Ureter (tissue), 1 donor: ENCODE results near the gene CXADR. TPM values are rescaled to one million over a fixed set of nuclear protein-coding genes. Genes with fewer than 3 reads are reported as not detected.
"Not testable (repeated sequence)": the region's sequence is repeated elsewhere in the genome, so short reads cannot be mapped to it uniquely, and the experiment has no call there.

Experiments used
- DNase-seq: peaks from one replicate; pipeline ENCODE4 v3.0.0-alpha.2; 2020; ENCODE audit warnings: low spot score
- total RNA-seq: library from RNA; stranded (reverse); gene quantifications from one replicate; pipeline ENCODE4 v1.2.4, GENCODE V29; 2023
- donor health status: DM: yes; HTN: yes; CAD: no.

CXADR gene
- total RNA-seq, result 80.8 TPM

DNA sequence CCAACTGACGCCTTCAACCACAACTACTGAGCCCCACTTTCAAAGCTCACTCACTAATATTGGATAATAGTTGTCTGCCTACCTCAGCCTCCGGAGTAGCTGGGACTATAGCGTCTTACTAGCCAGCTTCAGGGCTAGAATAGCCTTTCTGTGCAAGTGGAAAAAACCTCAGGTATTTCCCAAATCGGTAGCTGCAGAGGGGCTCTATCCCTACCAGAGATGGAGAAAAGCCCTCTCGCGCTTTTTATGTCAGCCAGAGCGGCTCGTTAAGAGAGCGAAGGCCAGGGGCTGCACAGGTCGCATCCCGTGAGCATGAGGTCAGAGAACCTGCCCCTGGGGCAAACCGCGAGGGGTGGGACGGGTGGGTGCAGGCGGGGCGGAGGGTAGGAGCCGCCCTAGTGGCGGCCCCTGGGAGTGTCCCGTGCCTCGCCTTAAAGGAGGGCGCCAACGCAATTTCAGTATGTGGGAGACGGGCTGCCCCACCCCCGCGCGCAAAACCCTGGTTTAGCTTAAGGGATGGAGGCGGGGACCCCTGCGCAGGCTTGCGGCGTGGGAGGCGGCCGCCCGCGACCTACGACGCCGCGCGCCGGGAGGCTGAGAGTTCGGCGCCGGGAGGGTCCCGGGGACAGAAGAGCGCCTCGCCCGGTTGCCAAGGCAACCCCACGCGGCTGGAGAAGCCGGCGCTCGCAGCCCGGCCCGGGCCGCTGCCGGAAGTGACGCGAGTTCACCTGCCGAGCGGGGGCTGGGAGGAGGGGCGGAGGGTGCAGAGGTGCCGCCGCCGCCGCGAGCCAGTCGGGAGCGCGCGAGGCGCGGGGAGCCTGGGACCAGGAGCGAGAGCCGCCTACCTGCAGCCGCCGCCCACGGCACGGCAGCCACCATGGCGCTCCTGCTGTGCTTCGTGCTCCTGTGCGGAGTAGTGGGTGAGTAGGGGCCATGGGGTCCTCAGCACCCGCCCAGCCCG is at the start of gene CXADR:
TSS of gene CXADR (plus strand) at position 791 of the 961 bp plus-strand sequence. CDS start at position 878, 87 bp downstream.
- peak; percentile 85 for DNase-seq

DNA sequence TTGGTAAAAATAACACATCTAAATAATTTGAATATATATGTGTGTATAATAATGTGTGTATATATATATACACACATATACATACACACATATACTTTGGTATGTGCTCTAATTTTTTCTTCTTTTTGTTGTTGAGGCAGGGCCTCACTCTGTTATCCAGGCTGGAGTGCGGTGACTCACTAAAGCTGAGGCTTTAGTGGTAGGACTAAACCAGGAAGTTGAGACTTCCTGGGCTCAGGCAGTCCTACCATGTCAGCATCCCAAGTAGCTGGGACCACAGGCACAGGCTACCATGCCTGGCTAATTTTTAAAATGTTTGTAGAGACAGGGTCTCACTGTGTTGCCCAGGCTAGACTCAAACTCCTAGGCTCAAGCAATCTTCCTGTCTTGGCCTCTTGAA is 46.7 kb upstream of the CXADR start:
- DNase-seq, result no peak

DNA sequence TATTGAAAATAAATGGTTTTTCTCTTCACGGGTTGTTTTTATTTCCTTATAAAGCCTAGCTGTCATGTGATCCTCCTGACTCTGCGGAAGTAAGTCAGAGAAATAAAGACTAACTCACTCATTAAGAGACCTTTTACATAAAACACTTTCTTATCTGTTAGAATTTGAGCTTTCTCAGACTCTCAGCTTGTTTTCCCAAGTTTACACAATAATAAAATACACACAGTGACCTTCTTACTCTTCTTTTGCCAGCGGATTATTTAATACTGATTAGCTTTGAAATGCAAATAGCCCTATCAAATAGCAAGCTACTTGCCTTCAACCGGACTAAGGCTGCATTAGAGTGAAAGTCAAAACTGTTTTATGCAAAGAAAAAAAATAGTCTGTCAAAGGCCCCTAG is 45.5 kb upstream of the CXADR start:
- no peak for DNase-seq

DNA sequence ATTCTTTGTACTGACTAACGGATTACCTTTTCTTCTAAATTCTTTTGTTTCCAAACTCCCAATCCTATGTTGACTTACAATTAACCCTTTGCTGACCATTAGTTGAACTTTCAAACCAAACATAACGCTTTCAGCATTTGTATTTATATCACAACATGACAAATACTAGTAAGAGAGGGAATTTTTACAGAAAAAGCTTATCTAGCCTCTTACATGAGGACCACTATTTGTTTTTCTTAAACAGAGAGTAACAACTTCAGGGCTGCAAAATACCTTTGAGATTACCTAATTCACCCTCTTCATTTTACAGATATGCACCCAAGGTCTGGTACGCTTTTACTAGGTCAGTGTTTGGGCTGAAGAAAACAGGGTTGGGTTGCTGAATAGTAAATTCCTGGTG is 45.0 kb upstream of the CXADR start:
- DNase-seq, result no peak

DNA sequence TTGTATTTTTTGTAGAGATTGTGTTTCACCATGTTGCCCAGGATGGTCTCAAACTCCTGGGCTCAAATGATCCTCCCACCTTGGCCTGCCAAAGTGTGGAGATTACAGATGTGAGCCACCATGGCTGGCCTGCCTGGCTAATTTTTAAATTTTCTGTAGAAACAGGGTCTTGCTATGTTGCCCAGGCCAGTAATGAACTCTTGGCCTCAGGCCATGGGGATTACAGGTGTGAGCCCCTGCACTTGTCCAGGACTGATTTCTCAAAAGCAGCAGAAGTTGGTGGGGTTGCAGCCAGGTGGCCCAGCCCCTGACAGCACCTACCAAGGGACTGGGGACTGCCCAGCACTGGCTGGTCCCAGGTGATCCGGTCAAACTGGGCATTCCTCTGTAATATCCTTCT is 44.1 kb upstream of the CXADR start:
- DNase-seq, result no peak

DNA sequence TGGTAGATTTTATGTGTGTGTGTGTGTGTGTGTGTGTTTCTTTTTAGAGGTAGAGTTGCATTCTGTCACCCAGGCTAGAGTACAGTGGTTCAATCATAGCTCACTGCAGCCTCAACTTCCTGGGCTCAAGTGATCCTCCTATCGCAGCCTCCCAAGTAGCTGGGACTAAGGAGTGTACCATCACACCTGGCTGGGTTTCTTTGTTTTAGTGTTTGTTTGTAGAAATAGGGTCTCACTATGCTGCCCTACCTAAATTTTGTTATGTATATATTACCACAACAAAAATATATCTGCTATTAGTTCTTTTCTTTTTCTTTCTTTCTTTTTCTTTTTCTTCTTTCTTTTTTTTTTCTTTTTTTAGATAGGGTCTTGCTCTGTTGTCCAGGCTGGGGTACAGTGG is 43.1 kb upstream of the CXADR start:
- DNase-seq, result no peak

DNA sequence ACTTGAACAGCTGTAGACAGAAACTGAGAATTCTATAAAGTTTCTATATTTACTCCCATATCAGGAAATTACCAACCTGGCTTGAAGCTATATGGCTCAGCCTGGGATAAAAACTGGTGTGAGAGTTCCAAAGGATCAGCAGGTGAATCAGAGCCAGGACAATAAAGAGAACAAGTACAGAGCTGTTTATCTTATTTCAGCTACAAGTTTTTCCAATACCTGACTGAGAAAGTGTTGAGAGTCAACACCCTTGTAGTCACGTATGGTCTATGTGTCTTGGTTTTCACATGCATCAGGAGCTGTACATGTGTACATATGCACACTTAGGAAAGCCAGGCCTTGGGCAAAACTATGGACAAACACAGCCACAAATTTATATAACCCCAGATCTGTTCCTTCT is 40.7 kb upstream of the CXADR start:
- no peak for DNase-seq

DNA sequence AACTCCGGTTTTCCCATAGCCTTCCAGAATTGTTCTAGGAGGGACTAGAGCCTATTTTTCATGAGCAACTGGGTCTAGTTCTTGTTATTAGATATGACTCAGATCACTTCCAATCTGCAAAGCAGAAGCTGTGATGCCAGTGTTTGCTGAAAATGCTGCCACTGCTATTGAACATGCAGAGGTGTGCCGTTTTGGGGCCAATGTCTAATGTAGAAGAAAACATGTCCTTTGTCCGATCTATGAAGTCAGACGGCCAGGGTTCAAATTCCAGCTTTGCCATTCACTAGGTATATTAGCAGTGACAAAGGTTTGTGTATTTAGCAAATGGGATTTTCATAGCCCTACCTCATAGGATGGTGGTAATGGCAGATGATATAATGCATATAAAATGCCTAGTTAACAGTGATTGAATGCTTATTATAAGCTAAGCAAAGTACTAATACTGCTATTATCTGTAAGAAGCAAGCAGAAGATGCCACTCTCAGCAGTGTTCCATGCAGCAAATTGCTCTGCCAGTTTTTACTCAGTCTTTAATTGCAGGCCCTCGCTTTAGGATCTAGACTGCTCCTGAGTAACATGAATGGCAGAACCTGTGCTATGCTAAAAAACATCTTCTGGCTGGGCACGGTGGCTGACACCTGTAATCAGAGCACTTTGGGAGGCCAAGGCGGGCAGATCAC is 40.1 kb upstream of the CXADR start:
- DNase-seq, result no peak

DNA sequence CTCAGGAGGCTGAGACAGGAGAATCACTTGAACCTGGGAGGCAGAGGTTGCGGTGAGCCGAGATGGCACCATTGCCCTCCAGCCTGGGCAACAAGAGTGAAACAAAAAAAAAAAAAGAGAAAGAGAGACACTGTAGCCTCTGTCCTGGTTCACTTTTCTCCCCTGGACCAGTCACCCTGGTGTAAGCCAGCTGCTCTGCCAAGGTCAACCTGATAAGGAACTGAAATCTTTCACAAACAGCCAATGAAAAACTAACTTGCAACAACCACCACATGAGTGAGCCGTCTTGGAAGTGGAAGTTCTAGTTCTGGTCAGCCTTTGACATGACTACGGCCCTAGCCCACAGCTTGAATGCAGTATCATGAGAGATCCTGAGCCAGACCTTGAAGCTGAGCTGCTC is 36.8 kb upstream of the CXADR start:
- DNase-seq, result no peak

DNA sequence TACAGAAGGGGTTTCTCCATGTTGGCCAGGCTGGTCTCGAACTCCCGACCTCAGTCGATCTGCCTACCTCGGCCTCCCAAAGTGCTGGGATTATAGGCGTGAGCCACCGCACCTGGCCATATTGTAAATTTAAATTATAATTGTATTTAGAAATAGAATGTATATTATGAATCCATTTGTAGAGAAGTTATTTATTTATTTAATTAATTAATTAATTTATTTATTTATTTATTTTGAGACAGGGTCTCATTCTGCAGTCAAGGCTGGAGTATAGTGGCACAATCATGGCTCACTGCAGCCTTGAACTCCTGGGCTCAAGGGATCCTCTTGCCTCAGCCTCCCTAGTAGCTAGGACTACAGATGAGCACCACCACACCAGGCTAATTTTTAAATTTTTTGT is 34.7 kb upstream of the CXADR start:
- DNase-seq, result not testable (repeated sequence)

DNA sequence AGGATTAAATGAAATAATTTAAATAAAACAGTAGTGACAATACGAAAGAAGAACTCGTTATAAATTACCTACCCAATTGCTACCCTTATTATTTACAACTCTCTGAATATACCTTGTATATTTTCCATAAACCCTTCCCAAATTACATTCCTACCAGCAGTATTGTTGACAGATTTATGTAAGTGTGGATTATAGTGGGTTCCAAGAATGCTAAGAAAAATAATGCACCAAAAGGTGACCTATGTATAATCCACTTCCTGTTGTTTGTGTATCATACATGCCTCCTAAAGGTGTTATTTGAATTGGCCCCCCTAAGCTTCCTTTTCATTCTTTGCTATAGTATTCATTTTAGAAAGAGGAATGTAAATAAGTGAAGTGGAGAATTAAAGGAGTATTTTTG is 33.2 kb upstream of the CXADR start:
- DNase-seq, result no peak

DNA sequence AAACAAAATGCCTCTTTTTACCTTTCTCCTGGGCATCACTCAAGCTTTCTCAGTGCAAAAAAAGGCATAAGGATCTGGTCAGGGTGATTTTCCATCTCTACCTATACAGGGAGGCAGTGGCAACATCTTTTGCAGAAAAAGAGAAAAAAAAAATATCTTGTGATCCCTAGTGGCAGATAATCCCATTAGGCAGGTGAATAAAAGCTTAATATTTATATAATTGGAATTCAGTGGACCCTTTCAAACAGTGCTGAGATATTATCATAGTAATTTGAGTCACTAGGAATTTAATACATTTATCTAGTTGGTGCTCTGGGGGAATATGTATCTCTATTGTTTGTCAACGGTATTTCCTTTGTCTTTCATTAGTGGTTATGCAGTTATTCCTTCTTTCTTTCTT is 29.9 kb upstream of the CXADR start:
- no peak for DNase-seq

DNA sequence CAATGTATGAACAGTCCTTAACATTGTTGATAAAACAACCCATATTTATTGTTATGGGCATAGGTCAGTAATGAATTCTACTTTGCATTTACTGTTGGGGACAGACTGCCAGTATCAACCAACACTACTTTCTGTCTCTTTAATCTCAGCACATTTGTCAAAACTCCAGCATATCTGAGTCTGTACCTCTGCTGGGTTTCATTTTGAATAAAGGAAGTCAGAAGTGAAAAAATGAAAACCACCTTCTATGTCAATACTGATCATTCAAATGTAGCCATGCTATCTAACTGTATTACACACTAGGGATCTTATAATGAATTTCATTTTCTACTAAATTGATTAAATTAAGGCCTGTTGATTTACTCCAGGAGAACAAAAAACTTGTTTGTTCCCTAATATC is 24.2 kb upstream of the CXADR start:
- no peak for DNase-seq

DNA sequence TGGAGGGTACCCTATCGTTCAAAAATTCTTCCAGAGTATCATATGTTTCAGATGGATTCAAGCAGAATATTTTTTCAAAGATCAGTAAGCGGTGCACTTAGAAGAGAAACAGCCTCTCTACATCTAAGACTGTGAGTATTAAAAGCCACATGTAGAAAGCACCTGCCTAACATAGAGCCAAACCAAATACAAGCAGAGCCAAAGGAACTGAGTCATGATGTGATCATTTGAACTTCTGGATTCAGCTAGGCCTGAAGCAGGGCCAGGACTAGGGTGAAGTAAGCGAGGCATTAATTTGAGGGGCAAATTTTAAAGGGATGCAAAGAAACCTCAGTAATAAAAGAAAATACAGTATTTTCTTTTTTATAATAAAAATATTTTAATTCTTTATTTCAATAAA is 23.3 kb upstream of the CXADR start:
- DNase-seq, result not testable (repeated sequence)

DNA sequence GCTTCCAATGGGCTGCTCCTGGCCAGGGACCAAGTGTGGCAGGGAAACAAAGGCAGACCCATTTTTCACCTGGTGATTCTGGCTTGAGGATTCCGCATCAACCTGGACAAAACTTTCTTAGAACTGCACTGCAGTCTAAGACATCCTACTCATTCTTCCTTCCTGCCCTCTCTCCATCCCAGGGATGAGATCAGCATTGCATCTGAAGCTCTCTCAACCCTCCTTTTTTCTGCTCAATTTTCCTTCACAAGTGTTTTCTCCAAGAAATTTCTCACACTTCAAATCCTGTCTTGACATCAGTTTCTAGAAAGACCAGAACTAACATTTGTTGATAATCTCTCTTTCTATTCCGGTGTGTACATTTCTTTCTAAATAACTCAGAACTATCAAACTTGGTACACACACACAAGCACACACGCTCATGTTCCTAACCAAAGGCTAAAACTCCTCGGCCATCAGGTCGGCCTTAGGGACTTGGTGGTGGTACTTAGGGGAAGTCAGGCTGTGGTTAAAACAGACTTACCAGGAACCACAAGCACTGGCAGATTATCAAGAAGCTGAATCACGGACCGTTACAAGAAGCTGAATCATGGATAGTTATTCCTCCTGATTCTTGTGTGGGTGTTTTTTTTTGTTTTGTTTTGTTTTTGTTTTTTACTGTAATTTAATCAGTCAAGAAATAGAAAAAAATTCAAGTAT is 21.0 kb upstream of the CXADR start:
- no peak for DNase-seq

DNA sequence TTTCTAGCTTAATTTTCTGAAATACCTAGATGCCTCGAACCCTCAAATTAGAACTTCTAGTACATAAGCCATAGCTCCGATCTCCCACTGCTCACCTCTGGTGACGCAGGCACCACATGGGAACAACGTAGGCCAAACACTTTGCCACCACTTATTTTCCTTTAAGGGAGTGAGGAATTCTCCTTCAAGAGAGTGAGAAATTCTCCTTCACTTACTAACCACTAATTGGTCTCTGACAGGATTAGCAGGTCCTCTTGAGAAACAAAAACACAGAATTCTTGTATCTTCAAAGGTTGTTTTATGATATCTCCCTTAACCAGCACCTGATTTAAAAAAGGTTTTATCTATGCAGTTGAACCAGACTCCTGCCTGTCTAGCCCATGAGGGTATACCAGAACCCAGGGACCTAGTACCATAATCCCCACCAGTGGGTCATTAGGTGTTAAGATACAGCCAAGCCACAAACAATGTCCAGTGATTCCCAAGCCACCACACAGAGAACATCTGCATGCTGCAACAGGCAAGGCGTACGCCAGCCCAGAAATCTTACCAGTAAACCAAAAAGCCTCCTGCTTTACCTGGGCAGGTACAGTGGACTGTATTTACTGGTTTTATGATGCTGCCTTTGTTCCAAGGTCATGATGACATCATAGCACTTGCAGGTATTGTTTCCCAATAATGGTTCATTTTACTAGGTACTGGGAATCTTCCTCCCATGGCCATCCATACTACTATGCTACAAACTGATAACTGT is 20.3 kb upstream of the CXADR start:
- DNase-seq, result no peak

DNA sequence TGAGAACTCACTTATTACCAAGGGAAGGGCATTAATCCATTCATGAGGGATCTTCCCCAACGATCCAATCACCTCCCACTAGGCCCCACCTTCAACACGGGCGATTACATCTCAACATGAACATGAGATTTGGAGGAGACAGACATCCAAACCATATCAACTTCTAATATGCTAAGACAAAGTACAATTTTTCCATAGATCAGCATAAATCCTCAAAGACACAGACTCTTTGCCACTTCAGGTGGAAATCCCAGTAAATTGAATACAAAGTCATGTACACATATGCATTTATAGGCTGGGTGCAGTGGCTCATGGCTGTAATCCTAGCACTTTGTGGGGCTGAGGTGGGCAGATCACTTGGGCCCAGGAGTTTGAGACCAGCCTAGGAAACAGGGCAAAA is 18.8 kb upstream of the CXADR start:
- no peak for DNase-seq

DNA sequence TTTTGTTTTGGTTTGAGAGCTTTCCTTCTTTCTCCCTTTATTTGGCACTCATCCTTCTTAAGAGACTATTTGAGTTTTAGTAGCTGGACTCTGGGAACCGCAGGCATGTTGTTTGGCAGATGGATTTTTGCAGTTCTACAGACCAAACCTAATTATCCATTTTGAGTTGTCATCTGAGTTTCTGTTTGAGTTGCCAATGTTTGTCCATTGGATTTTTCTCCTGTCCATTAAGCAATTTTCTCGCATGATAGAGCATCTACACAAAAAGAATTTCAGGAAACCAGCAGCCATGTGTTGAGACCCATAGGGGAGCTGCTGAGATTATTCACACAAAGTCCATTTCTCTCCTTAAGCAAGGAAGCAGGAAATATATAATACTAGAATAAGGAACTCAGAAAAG is 17.2 kb upstream of the CXADR start:
- no peak for DNase-seq

DNA sequence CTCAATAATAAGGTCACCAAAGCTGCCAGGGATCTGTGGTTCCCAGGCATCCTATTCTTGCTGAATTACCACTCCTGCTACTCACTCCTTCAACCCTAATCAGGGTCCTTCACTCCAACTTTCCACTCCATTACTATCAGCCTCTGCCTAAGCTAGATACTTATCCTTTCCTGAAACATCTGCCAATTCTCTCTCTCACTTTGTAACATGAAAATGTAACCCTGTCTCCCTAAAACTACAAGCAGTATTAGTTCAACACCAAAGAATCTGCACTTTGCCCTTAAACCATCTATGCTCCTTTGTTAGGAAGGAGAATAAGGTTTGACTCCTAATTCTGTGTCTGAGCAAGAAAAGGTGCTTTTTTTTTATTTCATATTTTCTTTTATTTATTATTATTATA is 15.5 kb upstream of the CXADR start:
- DNase-seq, result no peak

DNA sequence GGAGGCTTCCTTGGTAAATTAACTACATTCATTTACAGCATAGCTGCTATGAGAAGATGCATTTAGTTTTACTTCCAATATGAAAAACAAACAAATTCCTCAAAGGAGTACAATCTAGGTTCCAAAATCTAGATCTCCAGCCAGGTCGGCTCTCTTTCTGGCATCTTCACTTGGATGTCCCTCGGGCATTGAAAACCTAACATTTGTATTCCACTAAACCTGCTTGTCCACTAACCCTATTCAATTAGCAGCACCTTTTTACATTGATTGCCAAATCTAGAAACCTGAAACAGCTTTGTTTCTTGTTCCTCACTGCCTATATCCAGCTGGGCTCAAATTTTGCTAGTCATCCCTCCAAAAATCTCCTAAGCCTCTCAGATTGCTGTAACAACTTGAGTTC is 14.3 kb upstream of the CXADR start:
- DNase-seq, result no peak

DNA sequence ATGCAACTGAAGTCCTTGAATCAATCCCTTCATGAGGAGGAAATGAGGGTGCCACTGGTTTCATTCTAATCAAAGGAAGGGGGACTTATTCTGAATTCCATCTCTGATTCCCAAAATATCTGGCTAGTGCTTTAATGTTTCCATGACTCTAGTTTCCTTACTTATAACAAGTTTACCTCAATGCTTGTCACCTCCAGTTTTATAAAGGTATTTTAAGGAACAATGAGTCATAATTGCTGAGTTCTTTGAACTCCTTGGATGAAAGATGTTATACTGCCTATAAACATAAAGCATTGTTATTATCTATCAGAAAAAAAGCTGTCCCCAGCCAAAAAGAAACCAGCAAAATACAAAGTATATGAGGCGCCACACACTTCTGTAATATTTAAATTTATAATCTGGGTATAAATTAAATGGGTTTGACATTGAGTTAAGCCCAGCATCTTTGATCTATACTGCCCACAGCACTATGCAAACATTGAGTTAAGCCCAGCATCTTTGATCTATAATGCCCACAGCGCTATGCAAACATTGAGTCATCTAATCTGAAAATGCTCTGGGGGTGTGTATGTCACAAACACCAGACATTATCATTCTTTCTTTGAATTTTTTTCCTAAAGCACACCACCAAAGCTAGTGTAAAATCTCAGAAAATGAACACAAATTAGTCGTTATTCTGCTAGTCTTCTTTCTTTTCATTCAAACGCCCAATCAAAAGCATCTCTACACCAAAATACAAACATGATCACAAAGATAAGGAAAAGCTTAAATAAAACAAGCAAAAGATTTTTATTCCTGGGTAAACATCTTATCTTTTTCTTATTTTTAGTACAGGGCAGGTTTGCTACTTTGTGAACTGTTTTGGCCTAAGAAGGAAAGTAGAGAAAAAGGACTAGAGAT is 11.5 kb upstream of the CXADR start:
- DNase-seq, result no peak
